ENCODE measurements around the gene ABHD1. TPM values are rescaled to one million over a fixed set of nuclear protein-coding genes. Genes with fewer than 3 reads are reported as not detected.

The ABHD1 gene
- total and polyA plus RNA-seq, 2 donors (not counting 3 experiments of a cell fraction or from before 2014, with no cell fraction given): 0.07 TPM; not detected in 1

GRCh38 chr2:27174638-27175037, 51.0 kb downstream of the ABHD1 start:
- TF ChIP-seq MYC (IDR thresholded peaks at IDR 0.05; ENCODE audit: low read depth, low read length): no peak
- no peak for TF ChIP-seq GATA2 (IDR thresholded peaks at IDR 0.05; ENCODE audit: insufficient read depth, insufficient read length, low read depth, low read length)
- no peak for TF ChIP-seq EZH2 (IDR thresholded peaks at IDR 0.05; ENCODE audit: borderline replicate concordance, low read depth, low read length, severe bottlenecking)
- TF ChIP-seq POLR2A (IDR thresholded peaks at IDR 0.05; ENCODE audit: low read depth, low read length): no peak
- TF ChIP-seq POLR2AphosphoS5 (IDR thresholded peaks at IDR 0.05; ENCODE audit: insufficient read depth, low read depth, low read length): no peak
- no peak for TF ChIP-seq MAX (IDR thresholded peaks at IDR 0.05; ENCODE audit: insufficient read depth, insufficient read length)
- no peak for TF ChIP-seq JUN (IDR thresholded peaks at IDR 0.05; ENCODE audit: borderline replicate concordance, insufficient read depth, insufficient read length, low read depth)
- no peak for TF ChIP-seq CTCF (IDR thresholded peaks at IDR 0.05; ENCODE audit: extremely low read depth in 1 of 2, insufficient read depth in 1 of 2, low read depth in 1 of 2, low read length in 2 of 2)
- TF ChIP-seq FOS (IDR thresholded peaks at IDR 0.05; ENCODE audit: borderline replicate concordance, insufficient read depth, low read length): no peak
- peaks cover 30 to 34% of the 10 kb centered on the region in 2 experiments for H3K27me3 ChIP-seq (ENCODE audit: control insufficient read depth in 2 of 2, insufficient read depth in 2 of 2, low read length in 2 of 2)
- H3K79me2 ChIP-seq (ENCODE audit: control insufficient read depth, insufficient read depth, low read length): no peaks in the 10 kb centered on the region
- CTCF ChIA-PET: interaction anchor here (0.9 to 2.4 kb wide), 7 partner anchors 8 to 105 kb away, joined by 3 to 14 read pairs (median 5); no protein-coding TSS in a partner anchor
- H3K4me1 ChIP-seq (ENCODE audit: control insufficient read depth, extremely low read depth, insufficient read depth, low read length): no peaks in the 10 kb centered on the region
- no peaks in the 10 kb centered on the region for H3K9me1 ChIP-seq (replicated peaks; ENCODE audit: control insufficient read depth, extremely low read depth, insufficient read depth, low read length)
- no peaks in the 10 kb centered on the region for H3K9me3 ChIP-seq (replicated peaks; ENCODE audit: control insufficient read depth, insufficient read depth, low read length)
- H3K9ac ChIP-seq (replicated peaks; ENCODE audit: extremely low read depth, insufficient read depth, low read length): no peak overlapping the region
- no peak overlapping the region for H2AFZ ChIP-seq (ENCODE audit: low read depth, low read length)
- POLR2A ChIA-PET: no interaction called here
- H3K27ac ChIP-seq (ENCODE audit: insufficient read depth, low read depth, low read length): no peak overlapping the region
- dilution Hi-C loops (cut with MboI; ENCODE audit: extremely low pct_ligation_motif_present, low sequenced_read_pairs): no loop called here
- H3K4me2 ChIP-seq (ENCODE audit: insufficient read depth, low read length): no peak overlapping the region
- BruUV-seq (replicated peaks): no TSS peak
- no peak overlapping the region for H3K4me3 ChIP-seq (replicated peaks in 1 of 3; ENCODE audit: insufficient read depth in 1 of 3, low read depth in 1 of 3, low read length in 3 of 3)
- FAIRE-seq (no peak), DNase-seq (ENCODE audit: low read depth, low spot score) (no peak)
- H4K20me1 ChIP-seq (replicated peaks; ENCODE audit: control insufficient read depth, extremely low read depth, insufficient read depth, low read length): no peaks in the 10 kb centered on the region
- intact Hi-C loops (cut with micrococcal nuclease): loop anchor here (5.0 kb wide), 1 partner anchor 77 kb away; no protein-coding TSS in a partner anchor
- H3K36me3 ChIP-seq (ENCODE audit: control insufficient read depth in 2 of 2, extremely low read depth in 1 of 2, insufficient read depth in 2 of 2, low read length in 2 of 2): no peaks in the 10 kb centered on the region

Data from endothelial cell of umbilical vein (primary cell).